Myometrial cell (primary cell): ENCODE results near the gene MRPL20. TPM values are rescaled to one million over a fixed set of nuclear protein-coding genes. Genes with fewer than 3 reads are reported as not detected.

Source experiments
- total RNA-seq: library from RNA; depleted of rRNA; stranded (reverse); fragments of >200 nt; gene quantifications from 2 replicates; pipeline ENCODE4 v1.2.3, GENCODE V29; 2015

MRPL20 gene
- total RNA-seq = 136 and 244 TPM in 2 replicates

GRCh38 chr1:1406821-1407635 is at the start of gene MRPL20:
MRPL20 (minus strand) TSS chr1:1407293; CDS start chr1:1407217, 76 bp downstream.

GRCh38 chr1:1449099-1449739 is 42.1 kb upstream of the MRPL20 start, which contains the start of gene ATAD3C:
ATAD3C (plus strand) TSS chr1:1449689; CDS start chr1:1450684, 995 bp downstream.

GRCh38 chr1:1435106-1435903 is 28.2 kb upstream of the MRPL20 start, which contains the start of gene VWA1:
VWA1 (plus strand) TSS chr1:1435690; CDS start chr1:1435749, 59 bp downstream.

GRCh38 chr1:1421147-1421906 is 14.2 kb upstream of the MRPL20 start, which contains the start of gene ANKRD65:
ANKRD65 (minus strand) TSS chr1:1421276; CDS start chr1:1421005, 271 bp downstream.

GRCh38 chr1:1399187-1399871 is 7.8 kb downstream of the MRPL20 start, which contains the start of gene CCNL2:
CCNL2 (minus strand) TSS chr1:1399335; CDS start chr1:1399306, 29 bp downstream.

GRCh38 chr1:1374929-1375662 is 32.0 kb downstream of the MRPL20 start, which contains the start of gene AURKAIP1:
AURKAIP1 (minus strand) TSS chr1:1375207; CDS start chr1:1374756, 451 bp downstream.

GRCh38 chr1:1358433-1359271 is 48.4 kb downstream of the MRPL20 start, which contains the start of gene MXRA8:
MXRA8 (minus strand) TSS chr1:1358555; CDS start chr1:1358504, 51 bp downstream.

Other genes with a start within 250 kb of the MRPL20 start
- not detected in 2 replicates for gene TTLL10, start 233.4 kb downstream of the MRPL20 start, total RNA-seq
- 1.9 and 3.7 TPM in 2 replicates for gene TNFRSF18, start 200.7 kb downstream of the MRPL20 start, total RNA-seq
- not detected in 2 replicates for gene TNFRSF4, start 193.1 kb downstream of the MRPL20 start, total RNA-seq
- 216 and 244 TPM in 2 replicates for gene SDF4, start 175.3 kb downstream of the MRPL20 start, total RNA-seq
- 23.9 and 24.6 TPM in 2 replicates for gene B3GALT6, start 175.1 kb downstream of the MRPL20 start, total RNA-seq
- 1.1 TPM in 1 of 2 replicates, not detected in the other for gene C1QTNF12, start 160.6 kb downstream of the MRPL20 start, total RNA-seq
- 40.1 and 44.5 TPM in 2 replicates for gene UBE2J2, start 133.4 kb downstream of the MRPL20 start, total RNA-seq
- under 0.01 TPM in 1 of 2 replicates, not detected in the other for gene SCNN1D, start 126.9 kb downstream of the MRPL20 start, total RNA-seq
- 19.1 and 25.4 TPM in 2 replicates for gene ACAP3, start 99.4 kb downstream of the MRPL20 start, total RNA-seq
- gene PUSL1, start 98.7 kb downstream of the MRPL20 start, total RNA-seq = 33.4 and 34.2 TPM in 2 replicates
- gene INTS11, start 82.6 kb downstream of the MRPL20 start, total RNA-seq = 119 TPM in 2 replicates
- 21.6 and 39.8 TPM in 2 replicates for gene CPTP, start 82.5 kb downstream of the MRPL20 start, total RNA-seq
- 0.18 TPM in 1 of 2 replicates, not detected in the other for gene TAS1R3, start 76.0 kb downstream of the MRPL20 start, total RNA-seq
- 66.8 and 69.5 TPM in 2 replicates for gene DVL1, start 57.9 kb downstream of the MRPL20 start, total RNA-seq
- 354 and 384 TPM in 2 replicates for gene MXRA8, start 48.7 kb downstream of the MRPL20 start, total RNA-seq
- 186 and 214 TPM in 2 replicates for gene AURKAIP1, start 32.1 kb downstream of the MRPL20 start, total RNA-seq
- 33.4 and 51.4 TPM in 2 replicates for gene CCNL2, start 8.0 kb downstream of the MRPL20 start, total RNA-seq
- 4.3 and 6.6 TPM in 2 replicates for gene ANKRD65, start 14.0 kb upstream of the MRPL20 start, total RNA-seq
- gene VWA1, start 28.4 kb upstream of the MRPL20 start, total RNA-seq = 12.2 and 13.3 TPM in 2 replicates
- 0.29 and 3.4 TPM in 2 replicates for gene ATAD3C, start 42.4 kb upstream of the MRPL20 start, total RNA-seq
- gene ATAD3B, start 64.5 kb upstream of the MRPL20 start, total RNA-seq = 29.1 and 33.2 TPM in 2 replicates
- gene ATAD3A, start 104.9 kb upstream of the MRPL20 start, total RNA-seq = 58.5 and 59.7 TPM in 2 replicates
- gene TMEM240, start 133.3 kb upstream of the MRPL20 start, total RNA-seq = 18.3 and 20.5 TPM in 2 replicates
- gene SSU72, start 167.6 kb upstream of the MRPL20 start, total RNA-seq = 104 and 107 TPM in 2 replicates
- 0.86 and 1.4 TPM in 2 replicates for gene FNDC10, start 192.8 kb upstream of the MRPL20 start, total RNA-seq
- gene MIB2, start 208.2 kb upstream of the MRPL20 start, total RNA-seq = 24.3 and 33.2 TPM in 2 replicates
- 0.58 and 19.3 TPM in 2 replicates for gene MMP23B, start 224.9 kb upstream of the MRPL20 start, total RNA-seq